ENCODE measurements around the gene GUCA1A.

DNA sequence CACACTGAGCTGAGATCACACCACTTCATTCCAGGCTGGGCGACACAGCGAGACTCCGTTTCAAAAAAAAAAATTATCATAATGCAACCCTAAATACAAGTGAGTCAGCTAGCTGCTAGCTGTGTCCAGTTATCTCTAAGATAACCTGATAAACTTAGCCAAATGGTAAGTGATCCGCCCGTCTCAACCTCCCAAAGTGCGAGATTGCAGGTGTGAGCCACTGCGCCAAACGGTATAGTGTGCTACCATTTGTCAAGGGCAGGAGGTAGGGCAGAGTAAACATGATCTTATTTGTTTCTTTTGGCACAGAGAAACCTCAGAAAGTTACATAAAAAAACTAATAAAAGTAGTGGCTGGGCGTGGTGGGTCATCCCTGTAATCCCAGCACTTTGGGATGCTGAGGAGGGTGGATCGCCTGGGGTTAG, 26.0 kb upstream of the GUCA1A start:
- TF ChIP-seq, protein P1, sequence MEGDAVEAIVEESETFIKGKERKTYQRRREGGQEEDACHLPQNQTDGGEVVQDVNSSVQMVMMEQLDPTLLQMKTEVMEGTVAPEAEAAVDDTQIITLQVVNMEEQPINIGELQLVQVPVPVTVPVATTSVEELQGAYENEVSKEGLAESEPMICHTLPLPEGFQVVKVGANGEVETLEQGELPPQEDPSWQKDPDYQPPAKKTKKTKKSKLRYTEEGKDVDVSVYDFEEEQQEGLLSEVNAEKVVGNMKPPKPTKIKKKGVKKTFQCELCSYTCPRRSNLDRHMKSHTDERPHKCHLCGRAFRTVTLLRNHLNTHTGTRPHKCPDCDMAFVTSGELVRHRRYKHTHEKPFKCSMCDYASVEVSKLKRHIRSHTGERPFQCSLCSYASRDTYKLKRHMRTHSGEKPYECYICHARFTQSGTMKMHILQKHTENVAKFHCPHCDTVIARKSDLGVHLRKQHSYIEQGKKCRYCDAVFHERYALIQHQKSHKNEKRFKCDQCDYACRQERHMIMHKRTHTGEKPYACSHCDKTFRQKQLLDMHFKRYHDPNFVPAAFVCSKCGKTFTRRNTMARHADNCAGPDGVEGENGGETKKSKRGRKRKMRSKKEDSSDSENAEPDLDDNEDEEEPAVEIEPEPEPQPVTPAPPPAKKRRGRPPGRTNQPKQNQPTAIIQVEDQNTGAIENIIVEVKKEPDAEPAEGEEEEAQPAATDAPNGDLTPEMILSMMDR (IDR thresholded peaks at IDR 0.05) = no peak
- no peak for TF ChIP-seq POLR2A (IDR thresholded peaks at IDR 0.05)
